Left ventricle myocardium inferior (tissue), 1 donor: Measurements from ENCODE around the gene EWSR1. TPM values are rescaled to one million over a fixed set of nuclear protein-coding genes. Genes with fewer than 3 reads are reported as not detected.

Experiments used
- DNase-seq: peaks from one replicate; pipeline ENCODE4 v3.0.0-alpha.2; 2020
- H3K27ac ChIP-seq: fragments of 200-600 bp; replicated peaks from 2 replicates; pipeline ENCODE4 v1.8.0; 2021
- H3K27me3 ChIP-seq: fragments of 200-600 bp; 2 replicates; pipeline ENCODE4 v1.8.0; 2021; ENCODE audit warnings: low read depth
- H3K36me3 ChIP-seq: fragments of 200-600 bp; 2 replicates; pipeline ENCODE4 v1.8.0; 2021
- H3K4me1 ChIP-seq: fragments of 200-600 bp; 2 replicates; pipeline ENCODE4 v1.8.0; 2021
- H3K4me3 ChIP-seq: fragments of 200-600 bp; 2 replicates; pipeline ENCODE4 v1.8.0; 2021; ENCODE audit warnings: mild to moderate bottlenecking, moderate library complexity
- H3K9me3 ChIP-seq: fragments of 200-600 bp; replicated peaks from 2 replicates; pipeline ENCODE4 v1.8.0; 2021
- intact Hi-C: fragments of 100-400 bp; cut with micrococcal nuclease; formaldehyde crosslinking; loops from one replicate; pipeline ENCODE4 v1.11.0; 2022
- total RNA-seq: library from RNA; stranded (reverse); fragmentation: NEBNext Ultra II Directional; extraction: Animal tissue kit (Norgen Biotek cat#: 25700); gene quantifications from one replicate; pipeline ENCODE4 v1.2.1, GENCODE V29; 2021
- TF ChIP-seq, protein P1 (sequence below): fragments of 200-600 bp; IDR thresholded peaks from 2 replicates; pipeline ENCODE4 v1.8.0; 2021; ENCODE audit warnings: antibody characterized with exemption, mild to moderate bottlenecking, borderline replicate concordance
- donor health status: DM: no; HTN: yes; CAD: no; lungs with severe emphysema.

Gene EWSR1
- total RNA-seq, 1 donor from 2014 or later = 122 TPM

DNA sequence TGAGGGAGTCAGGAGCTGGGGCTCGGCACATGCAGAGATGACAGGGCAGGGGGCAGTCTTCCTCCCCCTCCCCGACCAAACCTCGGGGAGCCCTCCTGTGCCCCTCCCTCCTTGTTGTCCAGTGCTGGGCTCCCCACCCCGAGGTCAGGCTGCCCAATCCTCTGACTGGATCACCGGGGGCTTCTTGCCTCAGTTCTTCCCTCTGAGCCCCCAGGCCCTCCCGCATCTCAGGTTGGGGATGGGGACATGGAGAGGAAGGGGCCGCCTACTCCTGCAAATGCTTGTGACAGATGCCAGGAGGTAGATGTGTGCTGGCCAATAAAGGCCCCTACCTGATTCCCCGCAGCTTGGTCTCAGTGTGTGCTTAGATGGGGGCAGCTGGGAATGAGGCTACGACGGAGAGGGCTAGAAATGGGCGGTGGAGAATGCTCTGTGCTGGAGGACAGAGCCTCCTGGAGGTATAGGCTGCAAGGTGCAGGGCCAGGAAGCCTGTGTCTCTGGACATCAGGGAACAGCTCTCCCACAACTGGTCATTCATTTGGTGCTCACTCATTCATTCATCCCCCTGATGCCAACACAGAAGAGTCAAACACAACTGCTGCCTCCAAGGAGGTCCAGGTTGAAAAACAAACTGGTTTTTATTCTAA is 8.7 kb upstream of the EWSR1 start:
- Histone ChIP-seq H3K9me3 (no peaks in the 10 kb centered on the region), H3K36me3 (peaks cover 26% of the 10 kb centered on the region), H3K27ac (no peak overlapping the region), H3K27me3 (no peaks in the 10 kb centered on the region), H3K4me3 (no peak overlapping the region), H3K4me1 (no peaks in the 10 kb centered on the region)
- intact Hi-C loops = no loop called here
- DNase-seq = no peak
- TF ChIP-seq, protein P1, sequence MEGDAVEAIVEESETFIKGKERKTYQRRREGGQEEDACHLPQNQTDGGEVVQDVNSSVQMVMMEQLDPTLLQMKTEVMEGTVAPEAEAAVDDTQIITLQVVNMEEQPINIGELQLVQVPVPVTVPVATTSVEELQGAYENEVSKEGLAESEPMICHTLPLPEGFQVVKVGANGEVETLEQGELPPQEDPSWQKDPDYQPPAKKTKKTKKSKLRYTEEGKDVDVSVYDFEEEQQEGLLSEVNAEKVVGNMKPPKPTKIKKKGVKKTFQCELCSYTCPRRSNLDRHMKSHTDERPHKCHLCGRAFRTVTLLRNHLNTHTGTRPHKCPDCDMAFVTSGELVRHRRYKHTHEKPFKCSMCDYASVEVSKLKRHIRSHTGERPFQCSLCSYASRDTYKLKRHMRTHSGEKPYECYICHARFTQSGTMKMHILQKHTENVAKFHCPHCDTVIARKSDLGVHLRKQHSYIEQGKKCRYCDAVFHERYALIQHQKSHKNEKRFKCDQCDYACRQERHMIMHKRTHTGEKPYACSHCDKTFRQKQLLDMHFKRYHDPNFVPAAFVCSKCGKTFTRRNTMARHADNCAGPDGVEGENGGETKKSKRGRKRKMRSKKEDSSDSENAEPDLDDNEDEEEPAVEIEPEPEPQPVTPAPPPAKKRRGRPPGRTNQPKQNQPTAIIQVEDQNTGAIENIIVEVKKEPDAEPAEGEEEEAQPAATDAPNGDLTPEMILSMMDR = no peak

DNA sequence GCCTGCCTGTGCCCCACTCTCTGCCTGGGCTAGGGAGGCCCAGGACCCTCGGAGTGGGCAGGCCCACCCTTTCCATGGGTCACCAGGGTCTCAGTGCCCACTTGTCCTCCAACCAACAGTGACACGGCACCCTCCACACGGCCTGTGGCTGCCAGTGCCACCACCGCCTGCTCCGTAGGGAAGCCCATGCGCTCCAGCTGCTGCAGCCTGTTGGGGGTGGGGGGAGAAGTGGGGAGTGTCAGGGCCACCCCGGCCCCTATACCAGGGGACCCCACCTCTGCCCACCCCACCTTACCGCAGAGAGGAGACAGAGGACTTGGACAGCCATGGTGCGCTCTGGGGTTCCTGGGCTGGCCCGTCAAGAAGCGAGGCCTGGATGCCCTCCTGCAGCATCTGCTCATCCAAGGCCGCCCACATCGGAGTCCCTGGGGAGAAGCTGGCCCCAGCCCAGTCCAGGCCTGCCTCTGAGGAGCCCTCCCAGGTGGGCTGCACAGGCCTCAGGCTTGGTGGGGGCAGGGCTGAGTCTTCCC is 8.0 kb upstream of the EWSR1 start:
- Histone ChIP-seq H3K27me3 (no peaks in the 10 kb centered on the region), H3K4me1 (no peaks in the 10 kb centered on the region), H3K36me3 (peaks cover 34% of the 10 kb centered on the region), H3K9me3 (no peaks in the 10 kb centered on the region), H3K4me3 (no peak overlapping the region), H3K27ac (no peak overlapping the region)
- TF ChIP-seq, protein P1 = no peak
- no peak for DNase-seq
- intact Hi-C loops = no loop called here

DNA sequence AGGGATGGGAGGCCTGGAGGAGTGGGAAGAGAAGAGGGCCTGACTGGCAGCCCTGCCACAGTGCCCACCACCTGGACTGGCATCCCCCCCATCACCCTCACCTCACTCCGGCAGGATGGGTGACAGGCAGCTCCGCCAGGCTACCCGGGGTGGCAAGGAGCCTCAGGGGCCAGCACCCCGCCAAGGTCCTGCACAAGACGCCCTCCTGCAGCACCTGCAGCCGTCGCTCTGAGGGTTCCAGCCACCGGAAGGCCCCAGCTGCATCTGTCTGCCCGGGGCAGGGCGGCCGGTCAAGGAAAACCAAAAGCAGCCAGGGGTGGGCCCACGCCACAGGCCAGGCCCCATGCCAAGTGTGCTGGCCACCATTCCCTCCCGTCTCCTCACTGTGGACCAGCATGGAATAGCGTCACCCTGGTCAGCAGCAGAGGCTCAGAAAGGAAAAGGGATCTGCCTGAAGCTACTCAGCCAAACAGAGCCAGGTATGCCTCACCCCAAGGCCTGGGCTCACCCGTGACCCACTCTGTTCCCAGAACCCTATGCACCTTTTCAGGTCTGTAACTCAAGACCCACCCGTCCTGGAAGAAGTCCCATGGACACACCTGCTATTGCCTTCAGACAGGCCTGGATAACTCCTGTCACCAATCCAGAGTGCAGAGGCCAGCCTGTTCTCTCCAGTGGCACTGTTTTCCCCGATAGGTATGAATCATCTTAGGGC is 7.3 kb upstream of the EWSR1 start:
- H3K27me3 ChIP-seq = no peaks in the 10 kb centered on the region
- TF ChIP-seq, protein P1 = no peak
- intact Hi-C loops = no loop called here
- peaks cover 1% of the 10 kb centered on the region for H3K4me1 ChIP-seq
- H3K36me3 ChIP-seq = peaks cover 40% of the 10 kb centered on the region
- no peaks in the 10 kb centered on the region for H3K9me3 ChIP-seq
- no peak overlapping the region for H3K27ac ChIP-seq
- no peak for DNase-seq
- H3K4me3 ChIP-seq = no peak overlapping the region

DNA sequence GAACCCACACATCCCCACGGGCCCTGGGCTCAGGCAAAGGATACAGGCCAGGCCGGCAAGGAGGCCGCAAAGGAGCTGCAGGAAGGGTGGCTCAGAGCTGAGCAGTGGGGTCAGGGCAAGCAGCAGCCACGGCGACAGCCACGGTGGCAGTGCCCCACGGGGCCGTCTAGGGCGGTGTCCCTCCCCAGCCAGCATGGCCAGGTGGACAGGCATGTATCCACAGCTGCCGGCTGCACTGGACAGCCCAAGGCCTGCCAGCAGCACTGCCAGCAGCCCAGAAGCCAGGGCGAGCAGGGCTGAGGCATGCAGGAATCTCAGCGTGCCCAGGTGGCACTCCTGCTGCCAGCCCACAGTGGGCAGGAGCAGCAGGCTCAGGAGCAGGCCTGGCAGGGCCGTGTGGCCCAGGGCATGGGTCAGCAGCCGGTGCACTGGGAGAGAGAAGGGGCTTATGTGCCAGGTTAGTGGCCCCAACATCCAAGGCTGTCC is 4.2 kb upstream of the EWSR1 start:
- TF ChIP-seq, protein P1 = no peak
- DNase-seq = no peak
- no peak overlapping the region for H3K27ac ChIP-seq
- no peak overlapping the region for H3K4me3 ChIP-seq
- H3K36me3 ChIP-seq = peaks cover 40% of the 10 kb centered on the region
- H3K9me3 ChIP-seq = no peaks in the 10 kb centered on the region
- H3K4me1 ChIP-seq = peaks cover 32% of the 10 kb centered on the region
- intact Hi-C loops = no loop called here
- H3K27me3 ChIP-seq = no peaks in the 10 kb centered on the region

DNA sequence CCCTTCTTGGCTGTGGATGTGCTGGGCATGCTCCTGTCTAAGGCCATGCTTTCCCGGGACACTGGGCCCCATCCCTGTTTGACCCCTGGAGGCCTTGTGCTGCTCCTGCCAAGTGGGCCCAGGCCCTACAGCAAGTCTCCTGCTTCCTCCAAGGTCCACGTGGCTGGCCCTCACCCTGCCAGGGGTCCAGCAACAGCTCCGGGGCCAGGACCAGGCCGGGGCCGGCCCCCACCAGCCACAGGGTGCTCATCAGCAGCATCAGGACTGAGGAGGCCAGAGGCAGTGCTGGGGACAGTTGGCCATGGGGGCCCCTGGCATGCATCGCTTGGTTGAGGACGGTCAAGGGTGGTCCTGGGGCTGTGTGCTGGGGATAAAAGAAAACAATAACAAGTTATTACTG is 2.8 kb upstream of the EWSR1 start:
- intact Hi-C loops = no loop called here
- TF ChIP-seq, protein P1 = no peak
- H3K9me3 ChIP-seq = no peaks in the 10 kb centered on the region
- DNase-seq = no peak
- H3K4me3 ChIP-seq = no peak overlapping the region
- no peak overlapping the region for H3K27ac ChIP-seq
- H3K27me3 ChIP-seq = no peaks in the 10 kb centered on the region
- H3K36me3 ChIP-seq = peaks cover 26% of the 10 kb centered on the region
- peaks cover 47% of the 10 kb centered on the region for H3K4me1 ChIP-seq
